NCI-H146 treated with DMSO at 0.1 percent for 48 hours (cell line): Measurements from ENCODE around the gene LENG1.
"Not testable (repeated sequence)": the region's sequence is repeated elsewhere in the genome, so short reads cannot be mapped to it uniquely, and the experiment has no call there.

Experiments
- DNase-seq: peaks from one replicate; lab custom pipeline; 2025; ENCODE audit not compliant: unreplicated experiment; lab: John Stamatoyannopoulos, UW

LENG1 gene

DNA sequence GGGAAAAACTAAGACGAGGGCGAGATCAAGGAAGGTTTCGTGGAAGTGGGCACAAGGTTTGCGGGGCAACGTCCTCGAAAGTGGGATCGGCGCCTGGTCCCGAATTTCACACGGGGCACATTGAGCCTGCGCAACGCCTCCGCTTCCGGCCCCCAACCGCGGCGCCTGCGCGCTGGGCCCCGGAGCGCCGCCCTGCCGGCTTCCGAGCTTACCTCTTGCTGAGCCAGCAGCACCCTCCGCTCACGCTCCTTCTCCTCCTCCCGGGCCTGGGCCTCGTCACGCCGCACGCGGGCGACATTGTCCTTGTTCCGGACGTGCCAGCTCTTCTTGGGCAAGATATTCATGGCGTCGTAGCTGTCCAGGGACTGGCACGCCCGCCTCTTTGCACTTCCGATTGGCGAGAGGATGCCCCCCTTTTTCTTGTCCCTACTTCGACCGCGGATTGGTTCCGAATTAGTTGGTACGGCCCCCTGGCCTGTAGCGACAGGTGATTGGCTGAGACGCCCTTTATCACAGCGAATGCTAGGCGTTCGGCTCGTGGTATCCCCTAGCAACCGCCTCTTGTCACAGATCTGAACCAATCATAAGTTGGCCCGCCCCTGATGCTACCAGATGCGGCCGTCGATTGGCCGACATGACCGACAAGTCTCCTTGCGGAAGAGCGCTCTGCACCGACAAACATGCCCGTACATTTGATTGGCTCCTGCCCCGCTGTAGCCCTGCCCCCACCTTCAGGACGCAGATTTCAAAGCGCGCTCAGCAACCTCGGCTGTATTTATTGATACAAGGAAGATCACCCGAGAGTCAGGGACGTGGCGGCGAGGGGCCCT is at the start of gene LENG1:
Gene LENG1, minus strand, starts transcription at position 370 of the 830 bp plus-strand sequence. Its CDS starts 26 bp downstream, at position 344.
- peak; percentile 100 for DNase-seq

DNA sequence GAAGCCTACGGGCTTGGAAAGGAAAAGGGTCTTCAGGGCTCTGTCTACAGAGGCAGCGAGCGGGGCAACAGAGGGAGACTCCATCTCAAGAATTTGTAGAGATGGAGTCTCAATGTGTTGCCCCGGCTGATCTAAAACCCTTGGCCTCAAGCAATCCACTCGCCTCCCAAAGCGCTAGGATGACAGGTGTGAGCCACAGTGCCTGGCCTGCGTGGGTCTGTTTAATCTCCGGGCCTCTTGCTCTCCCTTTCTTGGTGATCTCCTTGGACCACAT is 49.2 kb upstream of the LENG1 start:
- DNase-seq = no peak

DNA sequence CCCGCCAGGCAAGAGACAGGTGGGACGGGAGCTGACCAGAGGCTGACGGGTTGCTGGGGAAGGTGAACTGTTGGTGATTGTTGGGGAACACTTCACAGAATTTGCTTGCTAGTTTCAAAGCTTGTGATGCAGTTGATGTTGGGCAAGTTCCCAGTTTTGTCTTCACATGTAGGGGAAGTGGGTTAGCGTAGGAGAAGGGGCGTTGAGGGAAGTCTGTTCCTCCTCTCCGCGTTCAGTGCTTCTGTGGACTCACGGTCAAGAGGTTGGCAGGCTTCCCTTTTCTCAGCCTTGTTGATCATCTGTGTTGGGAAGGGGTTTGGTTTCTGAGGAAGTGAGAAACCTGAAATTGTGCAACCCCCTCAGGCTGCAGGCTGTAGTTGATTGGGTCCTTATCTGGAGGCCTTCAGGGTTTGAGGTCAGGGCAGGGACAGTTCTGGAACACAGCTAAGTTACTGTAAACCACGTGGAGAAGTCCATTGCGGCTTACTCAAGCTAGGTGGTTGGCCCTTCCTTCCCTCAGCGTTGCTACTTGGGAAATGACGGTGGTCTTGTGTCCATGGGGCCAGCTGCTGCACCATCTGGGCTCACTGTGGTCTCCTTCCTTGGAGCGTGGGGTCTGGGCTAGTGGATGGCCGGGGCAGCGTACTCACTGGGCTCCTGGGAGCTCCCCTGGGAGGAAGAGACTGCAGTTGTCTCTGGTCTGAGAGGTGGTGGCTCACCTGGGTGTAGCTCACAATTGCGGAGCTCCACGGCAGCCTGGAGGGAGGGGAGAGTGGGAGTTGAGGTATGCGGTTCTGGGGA is 48.7 kb upstream of the LENG1 start:
- no peak for DNase-seq

DNA sequence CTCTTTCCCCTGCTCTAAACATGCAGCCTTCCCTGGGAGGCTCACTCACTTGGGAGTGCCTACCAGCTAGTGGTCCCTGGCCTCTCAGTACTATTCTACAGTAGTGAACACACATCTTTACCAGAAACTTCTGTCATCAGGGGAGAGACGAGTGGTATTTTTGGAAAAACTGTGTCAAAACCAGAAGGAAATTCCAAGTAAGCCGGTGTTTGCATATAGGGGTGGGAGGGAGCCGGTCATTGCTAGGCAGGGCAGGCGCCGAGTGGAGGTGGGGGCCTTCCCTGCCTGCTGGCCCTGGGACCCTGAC is 48.1 kb upstream of the LENG1 start:
- no peak for DNase-seq

DNA sequence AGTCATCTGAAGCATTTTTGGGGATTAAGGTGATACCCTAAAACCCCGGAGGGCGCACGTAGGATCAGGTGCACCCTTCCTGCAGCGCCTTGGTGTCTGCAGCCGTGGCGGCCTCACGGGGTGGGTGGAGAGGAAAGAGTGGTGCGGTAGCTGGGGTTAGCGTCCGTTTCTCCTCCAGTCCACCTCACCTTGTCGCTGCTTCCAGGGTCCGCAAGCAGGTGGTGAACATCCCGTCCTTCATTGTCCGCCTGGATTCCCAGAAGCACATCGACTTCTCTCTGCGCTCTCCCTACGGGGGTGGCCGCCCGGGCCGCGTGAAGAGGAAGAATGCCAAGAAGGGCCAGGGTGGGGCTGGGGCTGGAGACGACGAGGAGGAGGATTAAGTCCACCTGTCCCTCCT is 47.7 kb upstream of the LENG1 start:
- not testable (repeated sequence) for DNase-seq

DNA sequence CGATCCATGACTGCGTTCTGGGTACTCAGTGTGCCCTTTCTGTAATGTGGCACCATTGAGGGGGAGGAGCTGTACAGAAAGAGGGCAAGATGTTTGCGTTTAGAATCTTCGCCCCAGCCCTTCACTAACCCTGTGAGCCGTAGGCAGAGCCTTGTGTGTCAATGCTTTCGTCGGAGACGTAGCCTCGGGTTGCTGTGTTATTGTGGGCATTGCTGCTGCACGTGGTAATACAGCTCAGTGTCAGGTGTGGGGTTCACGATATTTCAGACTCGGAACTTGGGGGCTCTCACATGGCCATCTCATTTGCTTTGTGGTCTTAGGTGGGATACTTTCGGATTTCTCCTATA is 47.3 kb upstream of the LENG1 start:
- no peak for DNase-seq

DNA sequence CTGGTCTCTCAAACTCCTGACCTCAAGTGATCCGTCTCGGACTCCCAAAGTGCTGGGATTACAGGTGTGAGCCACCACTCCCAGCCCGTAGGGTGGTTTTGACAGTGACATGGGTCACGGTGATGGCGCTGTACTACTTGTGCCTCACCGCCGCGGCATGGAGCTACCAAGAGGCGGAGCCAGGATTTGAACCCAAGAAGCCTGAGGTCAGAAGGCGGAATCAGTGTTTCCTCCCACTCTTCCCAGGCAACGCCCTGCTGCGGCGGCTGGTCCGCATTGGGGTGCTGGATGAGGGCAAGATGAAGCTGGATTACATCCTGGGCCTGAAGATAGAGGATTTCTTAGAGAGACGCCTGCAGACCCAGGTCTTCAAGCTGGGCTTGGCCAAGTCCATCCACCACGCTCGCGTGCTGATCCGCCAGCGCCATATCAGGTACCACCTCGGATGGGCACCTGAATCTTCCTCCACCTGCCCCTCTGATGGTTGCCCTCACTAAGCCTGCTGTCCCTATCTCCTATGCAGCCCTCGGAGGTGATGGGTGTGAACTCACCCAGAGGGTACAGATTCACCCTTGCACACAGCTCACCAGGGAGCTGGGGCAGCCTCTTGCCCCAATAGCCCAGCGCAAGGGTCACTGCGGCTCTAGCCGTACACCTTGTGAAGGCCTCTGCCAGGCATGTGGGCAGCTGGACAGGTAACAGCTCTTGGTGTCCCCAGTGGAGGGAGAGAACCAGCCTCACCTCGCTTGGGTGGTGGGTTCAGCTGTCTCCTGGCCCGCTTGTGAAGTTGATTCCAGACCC is 46.7 kb upstream of the LENG1 start:
- DNase-seq = no peak

DNA sequence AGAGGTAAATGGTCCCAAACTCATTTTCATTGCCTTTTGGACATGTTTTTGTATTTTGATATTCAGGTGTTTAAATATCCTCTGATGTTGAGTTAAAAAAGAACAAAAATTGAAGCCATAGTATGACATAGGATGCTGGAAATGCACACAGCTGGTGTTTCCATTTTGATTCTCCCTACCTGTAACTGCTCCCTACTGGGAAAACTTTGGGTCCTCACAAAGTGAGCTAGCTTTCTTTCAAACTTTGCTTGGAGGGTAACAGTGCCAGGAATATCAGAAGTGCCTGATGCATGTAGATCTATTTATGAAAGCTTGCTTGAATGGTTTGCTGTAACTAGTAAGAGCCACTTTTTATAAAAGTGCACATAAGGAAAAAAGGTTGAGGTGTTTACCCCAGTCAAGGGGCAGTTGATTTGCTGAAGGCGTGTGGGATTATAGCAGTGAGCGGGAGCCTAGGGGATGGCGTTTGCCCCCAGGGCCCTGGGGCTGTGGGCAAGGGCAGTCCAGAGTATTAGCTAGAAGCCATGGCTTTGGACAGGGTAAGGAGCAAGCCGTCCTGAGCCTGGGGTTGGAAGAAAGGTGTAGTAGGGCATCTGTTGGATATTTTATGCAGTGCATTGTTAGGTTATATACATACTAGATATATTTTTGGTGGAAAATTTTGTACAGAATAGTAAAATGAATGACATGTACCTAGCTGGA is 45.4 kb upstream of the LENG1 start:
- DNase-seq = no peak

DNA sequence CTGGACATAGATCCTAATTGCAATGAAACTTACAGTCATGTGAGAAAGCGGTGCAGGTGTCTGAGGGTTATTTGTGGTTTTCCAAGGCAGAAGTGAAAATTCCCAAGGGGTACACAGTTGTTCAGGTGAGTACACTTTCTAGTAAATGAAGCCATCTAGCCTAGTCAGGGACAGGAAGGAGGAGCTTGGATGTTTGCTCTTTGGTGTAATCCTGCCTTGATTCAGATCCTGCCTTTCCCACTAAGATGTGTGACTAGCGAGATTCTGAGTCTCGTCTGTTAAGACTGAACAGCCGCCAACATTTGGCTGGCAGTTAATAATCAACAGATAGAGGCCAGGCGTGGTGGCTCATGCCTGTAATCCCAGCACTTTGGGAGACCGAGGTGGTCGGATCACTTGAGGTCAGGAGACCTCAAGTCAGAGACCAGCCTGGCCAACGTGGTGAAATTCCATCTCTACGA is 43.7 kb upstream of the LENG1 start:
- DNase-seq = no peak

DNA sequence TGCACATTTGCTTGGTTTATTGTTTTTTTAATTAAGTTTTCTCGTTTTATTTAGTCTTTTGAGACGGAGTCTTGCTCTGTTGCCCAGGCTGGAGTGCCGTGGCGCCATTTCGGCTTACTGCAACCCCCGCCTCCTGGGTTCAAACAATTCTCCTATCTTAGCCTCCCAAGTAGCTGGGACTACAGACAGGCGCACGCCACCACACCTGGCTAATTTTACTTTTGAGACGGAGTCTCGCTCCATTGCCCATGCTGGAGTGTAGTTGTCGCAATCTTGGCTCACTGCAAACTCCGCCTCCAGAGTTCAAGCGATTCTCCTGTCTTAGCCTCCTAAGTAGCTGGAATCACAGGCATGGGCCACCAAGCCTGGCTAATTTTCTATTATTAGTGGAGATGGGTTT is 42.5 kb upstream of the LENG1 start:
- no peak for DNase-seq

DNA sequence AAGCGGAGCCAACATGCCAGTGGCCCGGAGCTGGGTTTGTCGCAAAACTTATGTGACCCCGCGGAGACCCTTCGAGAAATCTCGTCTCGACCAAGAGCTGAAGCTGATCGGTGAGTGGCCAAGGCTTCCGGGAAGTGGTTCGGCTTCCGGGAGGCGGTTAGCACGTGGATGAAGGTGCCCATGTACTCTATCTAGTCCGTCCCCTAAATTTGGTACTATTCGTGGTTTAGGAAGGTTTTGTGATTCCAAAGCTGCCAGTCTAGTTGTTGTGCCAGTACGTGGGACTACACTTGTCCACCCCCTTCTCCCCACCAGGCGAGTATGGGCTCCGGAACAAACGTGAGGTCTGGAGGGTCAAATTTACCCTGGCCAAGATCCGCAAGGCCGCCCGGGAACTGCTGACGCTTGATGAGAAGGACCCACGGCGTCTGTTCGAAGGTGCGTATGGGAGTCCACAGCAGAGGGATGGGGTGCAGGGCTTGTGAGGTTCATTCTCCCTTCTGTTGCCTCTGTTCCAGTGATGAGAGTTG is 41.7 kb upstream of the LENG1 start:
- DNase-seq = no peak

DNA sequence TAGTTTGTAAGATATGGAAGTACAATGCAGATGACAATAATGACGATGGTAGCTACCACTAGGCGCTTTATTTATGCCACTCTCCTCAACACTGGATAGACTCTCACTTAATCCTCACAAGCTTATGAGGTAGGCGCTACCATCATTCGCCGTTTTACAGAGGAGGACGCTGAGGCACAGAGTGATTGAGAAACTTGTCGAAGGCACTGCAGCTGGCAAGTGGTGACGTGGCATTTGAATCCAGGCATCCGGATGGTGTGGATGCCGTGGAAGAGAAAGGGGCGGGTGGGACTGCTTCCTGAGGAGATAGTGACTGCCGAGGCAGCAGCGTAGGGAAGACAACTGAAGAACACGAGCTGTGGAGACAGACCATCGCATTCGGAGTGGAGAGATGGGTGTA is 39.9 kb upstream of the LENG1 start:
- DNase-seq = no peak

DNA sequence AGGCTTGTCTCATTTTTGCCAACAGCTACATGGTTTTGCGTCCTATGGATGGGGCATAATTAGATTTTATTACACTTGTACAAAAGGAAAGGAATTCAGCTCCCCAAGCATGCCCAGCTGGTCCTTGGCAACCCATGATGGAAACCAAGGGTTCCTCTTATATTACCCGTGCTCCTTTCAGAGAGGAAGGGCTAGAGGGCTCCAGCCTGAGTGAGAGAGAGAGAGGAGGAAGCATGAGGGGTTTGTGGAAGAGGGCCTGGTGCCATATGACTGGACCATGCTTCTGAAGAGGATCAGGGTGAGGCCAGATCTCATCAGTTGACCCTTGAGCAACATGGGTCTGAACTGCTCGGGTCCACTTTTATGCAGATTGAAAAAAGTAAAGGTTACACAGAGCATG is 37.6 kb upstream of the LENG1 start:
- DNase-seq = no peak

DNA sequence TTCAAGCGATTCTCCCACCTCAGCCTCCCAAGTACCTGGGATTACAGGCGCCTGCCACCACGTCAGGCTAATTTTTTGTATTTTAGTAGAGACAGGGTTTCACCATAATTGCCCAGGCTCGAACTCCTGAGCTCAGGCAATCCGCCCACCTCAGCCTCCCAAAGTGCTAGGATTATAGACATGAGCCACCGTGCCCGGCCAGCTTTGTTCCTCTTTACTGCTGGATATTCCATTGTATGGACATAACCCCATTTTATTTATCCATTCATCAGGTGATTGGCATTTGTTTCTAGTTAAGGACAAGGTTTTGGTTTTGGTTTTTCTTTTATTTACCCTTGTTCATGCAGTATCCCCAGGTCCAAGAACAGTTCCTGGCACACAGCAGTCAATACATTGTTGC is 37.0 kb upstream of the LENG1 start:
- DNase-seq = no peak

DNA sequence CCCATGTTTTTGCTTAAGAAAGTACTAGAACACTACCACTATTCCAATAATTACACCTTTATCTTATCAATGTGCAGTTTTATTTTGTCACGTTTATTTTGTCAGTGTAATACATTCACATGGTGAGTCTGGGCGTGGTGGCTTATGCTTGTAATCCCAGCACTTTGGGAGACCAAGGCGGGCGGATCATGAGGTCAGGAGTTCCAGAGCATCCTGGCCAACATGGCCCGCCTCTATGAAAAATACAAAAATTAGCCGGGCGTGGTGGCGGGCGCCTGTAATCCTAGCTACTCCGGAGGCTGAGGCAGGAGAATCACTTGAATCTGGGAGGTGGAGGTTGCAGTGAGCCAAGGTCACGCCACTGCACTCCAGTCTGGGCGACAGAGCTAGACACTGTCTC is 34.9 kb upstream of the LENG1 start:
- DNase-seq = not testable (repeated sequence)

DNA sequence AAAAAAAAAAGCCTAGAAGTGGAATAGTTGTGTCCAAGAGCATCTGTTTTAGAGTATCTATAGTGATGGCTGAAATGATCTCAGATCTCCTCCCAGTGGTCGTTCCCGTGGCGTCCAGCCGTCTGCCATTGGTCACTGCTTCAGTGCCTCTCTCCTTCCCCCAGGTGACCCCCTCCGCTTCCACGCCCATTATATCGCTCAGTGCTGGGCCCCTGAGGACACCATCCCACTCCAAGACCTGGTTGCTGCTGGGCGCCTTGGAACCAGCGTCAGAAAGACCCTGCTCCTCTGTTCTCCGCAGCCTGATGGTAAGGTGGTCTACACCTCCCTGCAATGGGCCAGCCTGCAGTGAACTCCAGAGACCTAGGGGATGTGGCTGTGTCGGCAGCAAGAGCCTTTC is 33.5 kb upstream of the LENG1 start:
- no peak for DNase-seq

DNA sequence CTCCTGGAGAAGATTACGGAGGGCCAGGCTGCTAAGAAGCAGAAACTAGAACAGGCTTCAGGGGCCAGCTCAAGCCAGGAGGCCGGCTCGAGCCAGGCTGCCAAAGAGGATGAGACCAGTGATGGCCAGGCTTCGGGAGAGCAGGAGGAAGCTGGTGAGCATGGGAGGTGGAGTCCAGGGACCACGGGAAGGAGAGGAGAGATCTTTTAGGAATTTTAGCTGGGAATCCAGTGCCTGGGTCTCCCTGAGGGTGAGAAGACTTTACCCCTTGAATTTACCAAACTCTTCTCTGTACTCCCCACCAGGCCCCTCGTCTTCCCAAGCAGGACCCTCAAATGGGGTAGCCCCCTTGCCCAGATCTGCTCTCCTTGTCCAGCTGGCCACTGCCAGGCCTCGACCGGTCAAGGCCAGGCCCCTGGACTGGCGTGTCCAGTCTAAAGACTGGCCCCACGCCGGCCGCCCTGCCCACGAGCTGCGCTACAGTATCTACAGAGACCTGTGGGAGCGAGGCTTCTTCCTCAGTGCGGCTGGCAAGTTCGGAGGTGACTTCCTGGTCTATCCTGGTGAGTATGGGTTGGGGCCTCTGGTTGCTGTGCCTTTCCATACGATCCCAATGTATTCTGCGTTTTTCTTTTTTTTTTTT is 32.4 kb upstream of the LENG1 start:
- DNase-seq = no peak

DNA sequence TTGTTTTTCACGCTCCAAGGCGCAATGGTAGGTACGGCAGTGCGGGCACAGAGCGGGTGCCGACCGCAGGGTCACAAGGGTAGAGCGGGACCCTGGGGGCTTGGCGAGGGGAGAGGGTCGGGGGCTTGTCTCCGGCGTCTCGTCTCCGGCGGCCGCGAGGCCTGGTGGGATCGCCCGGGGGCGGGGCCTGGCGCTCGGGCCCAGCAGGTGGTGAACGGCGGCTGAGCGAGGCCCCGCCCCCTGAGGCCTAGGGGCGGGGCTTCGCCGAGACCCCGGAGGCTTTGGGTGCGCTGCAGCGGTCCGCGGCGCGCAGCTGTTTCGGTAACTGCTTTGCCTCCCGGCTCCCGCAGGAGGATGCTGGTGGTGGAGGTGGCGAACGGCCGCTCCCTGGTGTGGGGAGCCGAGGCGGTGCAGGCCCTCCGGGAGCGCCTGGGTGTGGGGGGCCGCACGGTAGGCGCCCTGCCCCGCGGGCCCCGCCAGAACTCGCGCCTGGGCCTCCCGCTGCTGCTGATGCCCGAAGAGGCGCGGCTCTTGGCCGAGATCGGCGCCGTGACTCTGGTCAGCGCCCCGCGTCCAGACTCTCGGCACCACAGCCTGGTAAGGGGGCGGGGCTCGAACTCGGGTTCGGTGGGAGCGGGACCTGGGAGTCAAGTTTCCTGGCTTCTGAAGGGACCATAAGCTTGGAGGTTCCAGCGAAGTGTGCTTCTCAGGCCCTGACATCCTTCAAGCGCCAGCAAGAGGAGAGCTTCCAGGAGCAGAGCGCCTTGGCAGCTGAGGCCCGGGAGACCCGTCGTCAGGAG is 31.7 kb upstream of the LENG1 start, which contains the start of gene TSEN34:
Gene TSEN34, plus strand, starts transcription at position 298 of the 800 bp plus-strand sequence. Its CDS starts 57 bp downstream, at position 355.
- peak; percentile 83 for DNase-seq

DNA sequence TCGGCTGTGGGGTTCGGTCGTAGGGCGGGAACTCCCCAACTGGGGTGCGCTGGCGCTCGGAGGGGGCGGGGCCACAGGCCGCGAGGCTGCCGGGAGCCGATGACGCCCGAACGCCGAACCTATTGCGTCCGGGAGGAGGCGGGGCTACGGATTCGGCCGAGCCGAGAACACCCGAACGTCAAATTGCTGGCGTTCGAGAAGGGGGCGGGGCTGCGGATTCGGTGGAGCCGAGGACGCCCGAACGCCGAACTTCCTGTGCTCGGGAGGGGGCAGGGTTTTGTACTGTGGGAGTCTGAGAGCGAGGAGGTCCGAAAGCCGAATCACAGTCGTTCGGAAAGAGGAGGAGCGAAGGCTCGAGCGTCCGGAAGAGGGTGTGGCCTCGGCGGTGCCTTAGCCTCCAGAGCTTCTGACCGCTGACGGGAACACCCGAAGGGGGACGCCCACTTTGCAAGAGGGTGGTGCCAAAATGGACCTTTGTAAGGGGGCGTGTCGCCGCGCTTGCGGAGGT is 31.0 kb upstream of the LENG1 start:
- peak; percentile 98 for DNase-seq
